Measurements from ENCODE around the gene FABP3. TPM values are rescaled to one million over a fixed set of nuclear protein-coding genes. Genes with fewer than 3 reads are reported as not detected.

Gene FABP3
- total and polyA plus RNA-seq, 2 of the 4 experiments (the other 2 are of a cell fraction), result 4.8 to 8.6 TPM

DNA sequence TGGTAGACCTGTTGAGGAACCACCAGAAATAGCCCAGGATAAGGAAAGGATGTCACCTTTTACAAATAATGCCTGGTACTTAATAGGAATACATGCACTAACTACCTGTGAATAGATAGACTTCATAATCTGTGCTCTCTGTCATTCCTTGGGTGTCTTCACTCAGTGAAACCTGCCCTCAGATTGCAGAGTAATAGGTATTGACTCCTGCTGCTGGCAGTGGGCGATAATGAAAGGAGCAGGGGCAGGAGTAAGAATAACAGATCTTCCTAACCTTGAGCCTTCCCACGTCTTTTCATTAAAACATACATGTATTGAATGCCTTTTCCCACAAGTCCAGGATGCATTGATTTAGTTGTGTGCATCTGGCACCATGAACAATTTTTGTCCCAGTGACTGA, 16.4 kb downstream of the FABP3 start:
- DNase-seq, result no peak
- ChIA-PET CTCF (interaction anchor here (0.6 kb wide), 1 partner anchor 50 kb away, joined by 6 read pairs; no protein-coding TSS in a partner anchor), POLR2A (ENCODE audit: unreplicated experiment) (no interaction called here)
- Histone ChIP-seq H3K18ac (ENCODE audit: low read depth, low read length) (no peak overlapping the region), H2BK15ac (ENCODE audit: low read depth, low read length) (no peak overlapping the region), H3K36me3 (ENCODE audit: control insufficient read depth, insufficient read depth, low read length) (peaks cover 8% of the 10 kb centered on the region), H3K14ac (replicated peaks; ENCODE audit: low read depth, low read length) (no peak overlapping the region), H4K5ac (ENCODE audit: low read depth, low read length) (no peak overlapping the region), H3K23ac (ENCODE audit: low read depth, low read length) (no peak overlapping the region), H2BK5ac (ENCODE audit: low read depth, low read length, poor library complexity, severe bottlenecking) (no peak overlapping the region), H2AFZ (replicated peaks; ENCODE audit: low read length, poor library complexity) (no peak overlapping the region), H3K9ac (ENCODE audit: low read depth, low read length) (no peak overlapping the region), H2BK120ac (ENCODE audit: low read depth, low read length) (no peak overlapping the region), H3K4ac (ENCODE audit: low read depth, low read length) (no peak overlapping the region), H3K79me1 (ENCODE audit: low read depth in 1 of 2, low read length in 2 of 2) (peaks cover 0 to 2% of the 10 kb centered on the region in 2 experiments; a peak in 1 of 4 replicates), H3K9me1 (ENCODE audit: insufficient read depth, low read length) (peaks cover 3% of the 10 kb centered on the region; the same call in 1 of the 2 replicates), H3K27me3 (ENCODE audit: control insufficient read depth, insufficient read depth, low read length) (no peaks in the 10 kb centered on the region), H3K56ac (ENCODE audit: extremely low read depth, insufficient read depth, low read length) (no peak overlapping the region), H4K91ac (ENCODE audit: insufficient read depth, low read depth, low read length) (no peak overlapping the region), H3K4me1 (ENCODE audit: control insufficient read depth, insufficient read depth, low read length) (no peaks in the 10 kb centered on the region), H3K27ac (ENCODE audit: insufficient read depth, low read length) (no peak overlapping the region), H3K4me3 (ENCODE audit: insufficient read depth, low read depth, low read length) (no peak overlapping the region), H2AK9ac (replicated peaks; ENCODE audit: low read depth, low read length, poor library complexity) (no peak overlapping the region), H4K8ac (ENCODE audit: low read depth in 2 of 2, low read length in 2 of 2) (no peak overlapping the region), H2BK20ac (ENCODE audit: low read depth, low read length) (no peak overlapping the region), H3K4me2 (ENCODE audit: low read depth, low read length) (no peak overlapping the region), H3K9me3 (ENCODE audit: control insufficient read depth, insufficient read depth, low read length) (no peaks in the 10 kb centered on the region), H4K20me1 (ENCODE audit: insufficient read depth, low read length) (no peaks in the 10 kb centered on the region), H2AK5ac (ENCODE audit: low read depth, low read length) (no peak overlapping the region)
- WGBS, 2 experiments (ENCODE audit: extremely low coverage in 2 of 2, insufficient read length in 1 of 2), result no CpG with 5 or more reads among the region's 2 CpGs
- no TSS peak for BruUV-seq (replicated peaks)
- dilution Hi-C loops (cut with HindIII; ENCODE audit: low sequenced_read_pairs, unreplicated experiment), result no loop called here
- in situ Hi-C loops (cut with MboI; ENCODE audit: low sequenced_read_pairs), result no loop called here
- no peak for ATAC-seq (ENCODE audit: low read depth)
- TF ChIP-seq, protein P1, sequence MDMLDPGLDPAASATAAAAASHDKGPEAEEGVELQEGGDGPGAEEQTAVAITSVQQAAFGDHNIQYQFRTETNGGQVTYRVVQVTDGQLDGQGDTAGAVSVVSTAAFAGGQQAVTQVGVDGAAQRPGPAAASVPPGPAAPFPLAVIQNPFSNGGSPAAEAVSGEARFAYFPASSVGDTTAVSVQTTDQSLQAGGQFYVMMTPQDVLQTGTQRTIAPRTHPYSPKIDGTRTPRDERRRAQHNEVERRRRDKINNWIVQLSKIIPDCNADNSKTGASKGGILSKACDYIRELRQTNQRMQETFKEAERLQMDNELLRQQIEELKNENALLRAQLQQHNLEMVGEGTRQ (IDR thresholded peaks at IDR 0.05; ENCODE audit: low read depth, low read length), result no peak
- TF ChIP-seq SMC3 (IDR thresholded peaks at IDR 0.05; ENCODE audit: low read depth, low read length), result no peak
- TF ChIP-seq CHD1 (IDR thresholded peaks at IDR 0.05; ENCODE audit: low read depth, low read length), result no peak
- TF ChIP-seq MAFK (IDR thresholded peaks at IDR 0.05; ENCODE audit: low read depth, low read length), result no peak
- no peak for TF ChIP-seq POLR2A (IDR thresholded peaks at IDR 0.05; ENCODE audit: low read depth, low read length)
- TF ChIP-seq RCOR1 (IDR thresholded peaks at IDR 0.05; ENCODE audit: insufficient replicate concordance, low read length), result no peak
- intact Hi-C loops (cut with micrococcal nuclease), result no loop called here

Measured in IMR-90 (cell line).